Forelimb muscle (tissue), 1 donor: ENCODE results near the gene LMCD1. TPM values are rescaled to one million over a fixed set of nuclear protein-coding genes. Genes with fewer than 3 reads are reported as not detected.

Experiments
- DNase-seq: peaks from one replicate; pipeline ENCODE4 v3.0.0-alpha.2; 2013; ENCODE audit warnings: low read depth
- polyA plus RNA-seq: library from polyadenylated mRNA; unstranded; fragments of 120-200 nt; gene quantifications from one replicate; pipeline ENCODE4 v1.2.1, GENCODE V29; 2013; ENCODE audit not compliant: insufficient read length

LMCD1 gene
- polyA plus RNA-seq, 1 donor: 253 TPM

- no peak for DNase-seq
Measured at GRCh38 chr3:8505621-8506020, 4.0 kb downstream of the LMCD1 start.

- DNase-seq: no peak
Measured at GRCh38 chr3:8506571-8507061, 5.0 kb downstream of the LMCD1 start.

- no peak for DNase-seq
Measured at GRCh38 chr3:8507496-8507895, 5.9 kb downstream of the LMCD1 start.

- DNase-seq: no peak
Measured at GRCh38 chr3:8509961-8510360, 8.3 kb downstream of the LMCD1 start.

GRCh38 chr3:8512234-8512633, 10.6 kb downstream of the LMCD1 start:
- no peak for DNase-seq

- no peak for DNase-seq
Measured at GRCh38 chr3:8516047-8516661, 14.5 kb downstream of the LMCD1 start.

- DNase-seq: no peak
Measured at GRCh38 chr3:8516783-8517182, 15.2 kb downstream of the LMCD1 start.

GRCh38 chr3:8517487-8517886, 15.9 kb downstream of the LMCD1 start:
- DNase-seq: no peak

GRCh38 chr3:8518138-8518537, 16.5 kb downstream of the LMCD1 start:
- no peak for DNase-seq

GRCh38 chr3:8519156-8519555, 17.5 kb downstream of the LMCD1 start:
- no peak for DNase-seq

- no peak for DNase-seq
Measured at GRCh38 chr3:8519774-8520448, 18.3 kb downstream of the LMCD1 start.

GRCh38 chr3:8520816-8521403, 19.3 kb downstream of the LMCD1 start:
- no peak for DNase-seq

- DNase-seq: no peak
Measured at GRCh38 chr3:8523041-8523440, 21.4 kb downstream of the LMCD1 start.

GRCh38 chr3:8524249-8524648, 22.6 kb downstream of the LMCD1 start:
- DNase-seq: no peak

- DNase-seq: no peak
Measured at GRCh38 chr3:8524656-8525399, 23.2 kb downstream of the LMCD1 start.

GRCh38 chr3:8525893-8526292, 24.3 kb downstream of the LMCD1 start:
- no peak for DNase-seq

- no peak for DNase-seq
Measured at GRCh38 chr3:8529181-8529637, 27.6 kb downstream of the LMCD1 start.

GRCh38 chr3:8529738-8530525, 28.3 kb downstream of the LMCD1 start:
- no peak for DNase-seq

- DNase-seq: no peak
Measured at GRCh38 chr3:8530581-8530980, 29.0 kb downstream of the LMCD1 start.

- no peak for DNase-seq
Measured at GRCh38 chr3:8532251-8532871, 30.7 kb downstream of the LMCD1 start.
